GM19239 (cell line): ENCODE results near the gene VAC14.
"Not testable (repeated sequence)": the region's sequence is repeated elsewhere in the genome, so short reads cannot be mapped to it uniquely, and the experiment has no call there.

ENCODE experiments used
- DNase-seq: peaks from one replicate; pipeline ENCODE4 v3.0.0; 2011; ENCODE audit warnings: low spot score; ENCODE audit not compliant: insufficient read length
- FAIRE-seq: peaks from 2 replicates; lab custom pipeline; 2011; peaks lifted over from hg19 to GRCh38; lab: Jason Lieb, UNC

VAC14 gene

DNA sequence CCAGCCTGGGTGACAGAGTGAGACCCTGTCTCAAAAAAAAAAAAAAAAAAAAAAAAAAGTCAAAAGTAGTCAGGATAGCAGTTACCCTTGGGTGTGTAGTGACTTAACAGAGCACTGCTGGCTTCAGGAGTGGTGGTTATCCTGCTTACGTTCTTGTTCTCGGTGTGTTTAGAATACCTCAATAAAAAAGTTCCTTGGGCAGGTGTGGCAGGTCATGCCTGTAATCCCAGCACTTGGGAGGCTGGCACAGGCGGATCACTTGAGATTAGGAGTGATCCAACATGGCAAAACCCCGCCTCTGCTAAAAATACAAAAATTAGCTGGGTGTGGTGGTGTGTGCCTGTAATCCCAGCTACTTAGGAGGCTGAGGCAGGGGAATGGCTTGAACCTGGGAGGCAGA, 130.0 kb downstream of the VAC14 start:
- FAIRE-seq, DNase-seq: not testable (repeated sequence)

DNA sequence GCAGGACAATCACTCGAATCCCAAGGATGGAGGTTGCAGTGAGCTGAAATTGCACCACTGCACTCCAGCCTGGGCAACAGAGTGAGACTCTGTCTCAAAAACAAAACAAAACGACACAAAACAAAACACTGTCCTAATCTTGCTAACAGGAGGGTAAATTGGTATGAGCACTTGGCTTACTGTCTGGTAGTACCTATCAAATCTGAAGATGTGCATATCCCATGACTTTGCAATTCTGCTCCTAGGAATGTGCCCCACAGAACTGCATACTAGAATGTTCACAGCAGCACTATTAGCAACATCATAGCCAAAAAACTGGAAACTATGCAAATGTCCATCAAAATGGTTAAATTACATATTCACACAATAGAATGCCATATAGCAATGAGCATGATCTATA, 130.8 kb downstream of the VAC14 start:
- DNase-seq (no peak), FAIRE-seq (no peak)

DNA sequence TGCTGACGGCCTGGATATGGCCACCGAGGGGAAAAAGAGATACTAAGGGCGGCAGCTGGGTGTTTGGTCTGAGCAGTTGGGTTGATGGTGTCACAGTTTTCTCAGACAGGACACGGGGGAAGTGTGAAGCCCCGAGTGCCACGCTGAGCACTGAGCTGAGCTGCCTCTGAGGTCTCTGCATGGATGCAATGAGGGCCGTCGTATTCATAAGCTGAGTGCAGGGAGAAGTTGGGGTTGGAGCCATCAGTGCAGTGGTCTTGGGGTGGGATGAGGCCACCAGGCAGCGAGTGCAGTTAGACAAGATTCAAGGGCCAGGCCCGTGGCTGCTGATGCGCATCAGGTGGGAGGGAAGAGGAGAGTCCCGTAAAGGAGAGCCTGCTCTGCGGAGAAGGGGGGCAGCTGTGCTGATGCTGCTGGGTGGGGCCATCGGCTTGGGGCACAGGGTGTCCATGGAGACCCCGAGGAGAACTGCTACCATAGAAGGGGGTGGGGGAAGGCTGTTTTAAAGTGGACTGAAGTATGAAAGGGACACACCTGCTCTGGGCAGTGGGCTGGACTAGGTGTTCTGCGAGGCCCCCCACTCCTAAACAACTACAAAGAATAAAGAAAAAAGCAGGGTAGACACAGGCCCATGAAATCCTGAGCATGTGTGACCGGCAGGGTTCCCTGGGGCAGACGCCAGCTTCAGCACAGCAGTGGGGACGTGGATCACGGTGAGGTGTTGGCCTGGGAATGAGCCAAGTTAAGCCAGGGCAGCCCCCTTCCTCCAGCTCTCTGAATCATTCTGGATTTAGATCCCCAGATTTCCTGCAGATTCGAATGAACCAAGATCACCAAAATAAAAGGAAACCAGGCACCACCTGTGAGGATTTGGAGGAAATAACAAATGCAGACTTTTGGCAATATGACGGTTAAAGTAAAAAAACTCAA, 134.9 kb downstream of the VAC14 start:
- FAIRE-seq, result no peak
- DNase-seq, result no peak

GRCh38 chr16:70665113-70665694, 135.8 kb downstream of the VAC14 start:
- DNase-seq, result no peak
- FAIRE-seq, result no peak

DNA sequence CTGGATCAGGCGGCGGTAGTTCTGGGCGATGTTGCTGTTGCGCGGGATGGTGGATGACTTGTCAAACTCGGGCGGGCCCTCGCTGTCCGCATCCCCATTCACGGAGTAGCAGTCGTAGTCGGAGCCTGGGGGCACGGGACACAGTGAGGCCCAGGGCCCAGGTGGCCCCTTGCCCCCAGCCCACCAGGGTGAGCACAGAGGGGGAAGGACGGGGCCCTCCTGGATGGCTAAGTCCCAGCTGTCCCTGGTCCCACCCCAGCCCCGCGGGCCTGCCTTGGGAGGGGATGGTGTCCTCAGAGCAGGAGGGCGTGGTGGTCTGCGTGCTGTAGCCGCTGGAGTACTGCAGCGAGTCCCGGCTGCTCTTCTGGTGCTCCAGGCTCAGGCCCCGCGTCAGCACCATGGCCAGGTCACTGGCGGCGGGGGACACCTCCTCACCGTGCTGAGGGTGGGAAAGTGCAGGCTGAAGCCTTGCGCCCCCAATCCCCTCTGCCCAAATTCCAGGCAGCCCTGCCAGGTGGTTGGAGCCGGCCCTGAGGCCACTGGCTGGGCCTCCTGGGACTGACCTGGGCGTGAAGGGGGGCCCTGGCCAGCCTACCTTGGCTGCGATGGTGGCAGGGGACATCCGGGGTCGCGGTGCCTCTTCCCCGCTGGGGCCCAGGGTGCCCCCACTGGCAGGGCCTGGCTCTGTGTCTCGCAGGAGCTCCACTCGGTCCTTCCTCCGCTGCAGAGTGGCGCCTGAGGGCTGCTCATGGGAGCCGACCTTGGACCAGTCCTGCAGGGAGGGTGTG, 136.4 kb downstream of the VAC14 start:
- FAIRE-seq (no peak), DNase-seq (no peak)

DNA sequence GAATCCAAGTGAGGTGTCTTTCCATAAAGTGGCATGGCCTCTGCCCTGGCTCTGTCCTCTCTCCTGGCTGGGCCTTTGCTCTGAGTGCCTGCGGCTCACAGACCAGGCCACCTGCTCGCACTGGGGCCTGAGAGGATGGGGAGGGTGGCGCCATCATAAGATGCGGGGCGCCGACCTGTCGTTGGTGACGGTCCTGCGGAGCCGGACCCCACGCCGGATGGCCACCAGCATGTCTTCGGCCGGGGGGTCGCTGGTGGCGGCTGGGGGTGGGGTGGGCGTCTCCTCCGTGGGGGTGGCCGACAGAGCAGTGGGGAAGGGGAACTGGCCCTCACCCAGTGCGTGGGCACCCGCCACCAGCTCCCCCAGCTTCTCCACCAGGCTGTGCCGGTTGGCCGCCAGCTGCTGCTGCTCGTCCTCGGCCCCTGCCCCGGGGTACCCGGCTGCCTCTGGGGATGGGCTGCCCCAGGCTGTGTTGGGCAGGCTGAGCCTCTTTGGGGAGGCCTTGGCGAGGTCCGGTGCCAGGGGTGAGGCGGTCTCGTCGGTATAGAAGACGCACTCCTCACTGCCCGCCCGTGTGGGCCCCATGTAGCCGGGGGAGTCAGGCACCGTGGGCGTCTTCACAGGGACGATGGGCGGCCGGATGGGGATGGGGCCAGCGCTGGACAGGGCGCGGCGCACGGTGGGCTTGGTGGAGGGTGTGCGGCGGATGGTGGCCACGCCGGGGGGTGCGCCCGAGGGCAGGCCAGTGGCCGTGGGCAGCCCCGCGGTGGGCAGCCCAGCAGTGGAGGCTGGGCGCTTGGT, 137.2 kb downstream of the VAC14 start:
- no peak for FAIRE-seq
- DNase-seq, result no peak

GRCh38 chr16:70662991-70663523, 137.9 kb downstream of the VAC14 start:
- FAIRE-seq (no peak), DNase-seq (no peak)

GRCh38 chr16:70661918-70662641, 138.9 kb downstream of the VAC14 start:
- FAIRE-seq, result no peak

DNA sequence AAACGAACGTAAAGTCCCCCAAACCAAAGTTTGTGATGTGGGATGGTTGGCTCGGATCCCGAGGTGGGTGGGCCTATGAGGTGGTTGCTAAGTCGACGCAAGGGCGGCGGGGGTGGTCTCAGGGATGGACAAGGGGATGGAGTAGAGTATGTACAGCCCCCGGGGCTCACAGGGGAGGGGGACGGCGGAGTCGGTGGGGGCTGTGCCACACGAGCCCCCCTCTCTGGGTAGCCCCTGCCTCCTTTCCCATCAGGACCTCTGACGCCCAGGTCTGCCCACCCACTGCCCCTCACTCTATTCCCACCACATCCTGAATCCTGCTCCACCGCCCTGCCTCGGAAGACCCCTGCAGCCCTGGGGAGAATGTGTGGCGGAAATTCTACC, 139.4 kb downstream of the VAC14 start:
- DNase-seq (no peak), FAIRE-seq (no peak)

More at GRCh38 chr16:70661918-70662641, 138.9 kb downstream of the VAC14 start:
- no peak for DNase-seq

DNA sequence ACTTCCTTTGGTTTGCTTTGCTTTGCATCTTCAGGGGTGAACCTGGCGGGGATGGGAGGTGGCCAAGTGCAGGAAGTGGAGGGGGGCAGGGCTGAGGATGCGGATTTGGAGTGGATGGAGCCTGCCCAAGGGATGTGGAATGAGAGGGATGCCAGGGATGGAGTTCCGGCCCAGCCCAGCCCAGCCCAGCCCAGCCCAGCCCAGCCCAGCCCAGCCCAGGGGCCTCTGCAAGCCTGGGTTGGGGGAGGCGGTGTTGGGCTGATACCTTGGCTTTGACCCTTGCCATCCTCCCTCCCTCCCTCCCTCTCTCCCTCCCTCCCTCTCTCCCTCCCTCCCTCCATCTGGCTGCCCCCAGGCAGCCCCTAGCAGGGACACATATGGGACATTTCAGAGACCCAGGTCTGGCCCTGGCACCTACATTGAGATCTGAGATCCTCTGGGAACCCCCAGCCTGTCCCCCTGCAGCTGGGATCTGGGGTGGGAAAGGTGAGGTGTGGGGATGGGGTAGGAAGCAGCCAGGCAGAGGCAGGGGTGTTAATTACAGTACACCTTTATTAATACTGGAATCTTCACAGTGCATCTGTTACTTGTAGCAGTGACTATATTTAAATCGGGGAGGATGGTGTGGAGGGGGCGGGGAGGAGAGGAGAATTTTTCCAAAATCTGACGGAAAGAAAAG, 140.1 kb downstream of the VAC14 start:
- DNase-seq, result no peak
- no peak for FAIRE-seq

GRCh38 chr16:70659953-70660671, 140.8 kb downstream of the VAC14 start:
- DNase-seq (no peak), FAIRE-seq (no peak)

DNA sequence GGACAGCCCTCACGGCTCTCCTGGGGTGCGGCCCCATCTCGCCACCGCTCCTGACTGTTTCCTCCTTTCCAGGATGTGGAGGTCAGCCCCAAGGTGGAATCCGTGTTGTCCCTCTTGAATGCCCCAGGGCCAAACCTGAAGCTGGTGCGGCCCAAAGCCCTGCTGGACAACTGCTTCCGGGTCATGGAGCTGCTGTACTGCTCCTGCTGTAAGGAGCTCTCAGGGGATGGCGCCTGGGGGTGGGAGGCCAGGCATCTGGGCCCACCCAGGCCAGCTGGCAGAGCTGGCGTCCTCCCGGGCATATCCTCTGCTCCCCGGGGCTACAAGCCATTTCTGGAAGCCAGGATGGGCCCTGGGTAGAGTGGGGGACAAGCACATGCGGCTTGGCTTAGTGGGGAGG, 141.4 kb downstream of the VAC14 start:
- FAIRE-seq (no peak), DNase-seq (no peak)

DNA sequence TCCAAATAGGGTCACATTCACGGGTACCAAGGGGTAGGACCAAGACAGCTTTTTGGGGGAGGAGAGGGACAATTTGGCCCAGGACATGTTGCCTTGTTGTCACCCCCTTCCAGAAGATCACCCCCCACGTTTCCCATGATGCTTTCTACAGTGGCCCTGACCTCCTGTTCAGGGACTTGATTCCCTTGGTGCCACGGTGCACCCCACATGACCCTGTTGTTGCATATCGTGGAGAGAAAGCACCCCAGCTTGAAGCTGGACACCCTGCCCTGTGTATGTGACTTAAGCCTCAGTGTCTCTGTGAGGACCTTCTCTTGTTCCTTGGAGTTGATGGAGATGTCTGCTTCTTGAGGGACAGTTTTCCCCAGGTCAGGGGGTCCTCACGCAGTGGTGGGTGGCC, 142.0 kb downstream of the VAC14 start:
- FAIRE-seq (no peak), DNase-seq (no peak)

GRCh38 chr16:70657956-70658355, 143.0 kb downstream of the VAC14 start:
- DNase-seq (no peak), FAIRE-seq (no peak)

DNA sequence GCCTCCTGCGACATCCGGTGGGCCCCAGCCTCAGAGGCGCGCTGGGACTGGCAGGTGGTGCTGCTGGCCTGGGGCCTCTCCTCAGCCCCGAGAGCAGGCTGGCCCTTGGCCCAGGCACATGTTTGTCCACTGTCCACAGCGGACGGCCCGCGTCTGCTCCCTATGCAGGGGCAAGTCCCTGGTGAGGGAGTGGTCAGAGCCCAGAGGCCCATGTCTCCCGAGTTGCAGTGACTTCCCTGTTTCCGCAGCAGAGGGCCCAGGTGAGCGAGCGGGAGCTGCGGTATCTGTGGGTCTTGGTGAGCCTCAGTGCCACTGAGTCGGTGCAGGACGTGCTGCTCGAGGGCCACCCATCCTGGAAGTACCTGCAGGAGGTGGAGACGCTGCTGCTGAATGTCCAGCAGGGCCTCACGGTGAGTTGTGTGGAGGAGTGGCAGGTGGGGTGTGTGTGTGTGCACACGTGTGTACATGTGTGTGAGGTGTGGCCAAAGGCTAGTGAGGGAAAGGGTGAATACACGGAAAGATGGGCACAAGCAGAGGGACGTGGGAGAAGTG, 144.2 kb downstream of the VAC14 start:
- FAIRE-seq, result no peak

GRCh38 chr16:70656065-70656711, 144.8 kb downstream of the VAC14 start:
- no peak for DNase-seq
- FAIRE-seq, result no peak

More for the DNA sequence above, 144.2 kb downstream of the VAC14 start:
- DNase-seq, result no peak
